Panc1 (cell line): ENCODE measurements around the gene PRKD1.

ENCODE experiments used
- CTCF ChIP-seq: fragments of 450-650 bp; IDR thresholded peaks from 2 replicates; pipeline ENCODE4 v1.5.1; 2017; ENCODE audit warnings: mild to moderate bottlenecking
- SIN3A ChIP-seq: IDR thresholded peaks from 2 replicates; pipeline ENCODE4 v1.6.1; 2012; ENCODE audit warnings: low read depth, mild to moderate bottlenecking, low read length, moderate library complexity, borderline replicate concordance; ENCODE audit not compliant: insufficient read depth

GRCh38 chr14:29796853-29797252 lies 130.8 kb downstream of the PRKD1 start:
- TF ChIP-seq SIN3A (no peak), CTCF (no peak)
